Gastroesophageal sphincter (tissue), 4 donors: ENCODE data around the gene ETNPPL. TPM values are rescaled to one million over a fixed set of nuclear protein-coding genes. Genes with fewer than 3 reads are reported as not detected.

ENCODE experiments used
- ATAC-seq: fragments of 150-250 bp; one replicate; pipeline ENCODE4 v1.9.1; 2016; ENCODE audit warnings: mild to moderate bottlenecking, moderate library complexity
- H3K27ac ChIP-seq, 4 donors: fragments of 200-600 bp; sonication (generic) in 3 of 4; 1 replicate in 3 of 4; 2 replicates in 1 of 4; pipeline ENCODE4 v1.5.1; 2016 to 2019
- H3K27me3 ChIP-seq: fragments of 200-600 bp; sonication (generic); one replicate; pipeline ENCODE4 v1.5.1; 2019
- H3K36me3 ChIP-seq, 2 donors: fragments of 200-600 bp; sonication (generic); one replicate each; pipeline ENCODE4 v1.5.1; 2019; ENCODE audit warnings: control low read depth in 1 of 2
- H3K4me1 ChIP-seq, 3 donors: fragments of 200-600 bp; sonication (generic); 1 replicate in 2 of 3; 2 replicates in 1 of 3; pipeline ENCODE4 v1.5.1; 2016 to 2019; ENCODE audit warnings: control low read depth in 2 of 3
- H3K4me3 ChIP-seq, 2 donors: fragments of 200-600 bp; sonication (generic); one replicate each; pipeline ENCODE4 v1.5.1; 2019; ENCODE audit warnings: mild to moderate bottlenecking in 1 of 2, moderate library complexity in 1 of 2
- H3K9me3 ChIP-seq, 3 donors: fragments of 200-600 bp; sonication (generic); one replicate each; pipeline ENCODE4 v1.5.1; 2017 to 2019; ENCODE audit warnings: control low read depth in 2 of 3
- CTCF ChIP-seq, 4 experiments: fragments of 200-600 bp in 2 of 4; fragments of 450-650 bp in 2 of 4; sonication (generic) in 1 of 4; IDR thresholded peaks; one replicate each; pipeline ENCODE4 v1.5.1; 2017 to 2019; ENCODE audit warnings: antibody characterized with exemption in 4 of 4, mild to moderate bottlenecking in 2 of 4, moderate library complexity in 2 of 4
- EP300 ChIP-seq: sonication (generic); formaldehyde crosslinking; IDR thresholded peaks from one replicate; pipeline ENCODE4 v1.6.1; 2017; ENCODE audit warnings: antibody characterized with exemption, mild to moderate bottlenecking
- POLR2A ChIP-seq, 2 donors: fragments of 450-650 bp; IDR thresholded peaks; one replicate each; pipeline ENCODE4 v1.6.1; 2017; ENCODE audit warnings: antibody characterized with exemption in 2 of 2, mild to moderate bottlenecking in 2 of 2, moderate library complexity in 1 of 2
- POLR2AphosphoS5 ChIP-seq: sonication (generic); formaldehyde crosslinking; IDR thresholded peaks from one replicate; pipeline ENCODE4 v1.6.1; 2017; ENCODE audit warnings: antibody characterized with exemption
- WGBS, 2 donors: methylation state at CpG; one replicate each; pipeline ENCODE4 v1.1.5; 2018; ENCODE audit warnings: low coverage in 1 of 2; 5-methylcytosine and 5-hydroxymethylcytosine counted together
- total RNA-seq, 4 donors: library from RNA; depleted of rRNA; stranded (reverse); fragments of >200 nt; gene quantifications; one replicate each; pipeline ENCODE4 v1.1.0, GENCODE V29; 2016

ETNPPL gene
- total RNA-seq, 4 donors from 2014 or later = not detected

GRCh38 chr4:108777388-108777787 is 14.5 kb upstream of the ETNPPL start:
- Histone ChIP-seq H3K27me3 (no peaks in the 10 kb centered on the region), H3K4me3 (no peak overlapping the region), H3K9me3 (no peaks in the 10 kb centered on the region), H3K36me3 (no peaks in the 10 kb centered on the region), H3K27ac (no peak overlapping the region), H3K4me1 (peaks cover 0 to 4% (median 0%) of the 10 kb centered on the region in 3 donors)
- 83 to 91% methylated on average over 2 of the region's 2 CpGs for WGBS, 2 donors
- no peak for ATAC-seq
- no peak for TF ChIP-seq CTCF (IDR thresholded peaks at IDR 0.05)
- TF ChIP-seq POLR2AphosphoS5 = no peak
- no peak for TF ChIP-seq EP300
- TF ChIP-seq POLR2A (IDR thresholded peaks at IDR 0.05) = no peak

GRCh38 chr4:108775921-108776320 is 13.1 kb upstream of the ETNPPL start:
- Histone ChIP-seq H3K36me3 (no peaks in the 10 kb centered on the region), H3K27ac (no peak overlapping the region), H3K27me3 (no peaks in the 10 kb centered on the region), H3K9me3 (no peaks in the 10 kb centered on the region), H3K4me1 (peaks cover 0 to 4% (median 0%) of the 10 kb centered on the region in 3 donors), H3K4me3 (no peak overlapping the region)
- 71 to 75% methylated on average over 1 to 5 of the region's 5 CpGs for WGBS, 2 donors
- ATAC-seq = no peak
- TF ChIP-seq POLR2A (IDR thresholded peaks at IDR 0.05) (no peak), EP300 (no peak), POLR2AphosphoS5 (no peak), CTCF (IDR thresholded peaks at IDR 0.05) (no peak)

DNA sequence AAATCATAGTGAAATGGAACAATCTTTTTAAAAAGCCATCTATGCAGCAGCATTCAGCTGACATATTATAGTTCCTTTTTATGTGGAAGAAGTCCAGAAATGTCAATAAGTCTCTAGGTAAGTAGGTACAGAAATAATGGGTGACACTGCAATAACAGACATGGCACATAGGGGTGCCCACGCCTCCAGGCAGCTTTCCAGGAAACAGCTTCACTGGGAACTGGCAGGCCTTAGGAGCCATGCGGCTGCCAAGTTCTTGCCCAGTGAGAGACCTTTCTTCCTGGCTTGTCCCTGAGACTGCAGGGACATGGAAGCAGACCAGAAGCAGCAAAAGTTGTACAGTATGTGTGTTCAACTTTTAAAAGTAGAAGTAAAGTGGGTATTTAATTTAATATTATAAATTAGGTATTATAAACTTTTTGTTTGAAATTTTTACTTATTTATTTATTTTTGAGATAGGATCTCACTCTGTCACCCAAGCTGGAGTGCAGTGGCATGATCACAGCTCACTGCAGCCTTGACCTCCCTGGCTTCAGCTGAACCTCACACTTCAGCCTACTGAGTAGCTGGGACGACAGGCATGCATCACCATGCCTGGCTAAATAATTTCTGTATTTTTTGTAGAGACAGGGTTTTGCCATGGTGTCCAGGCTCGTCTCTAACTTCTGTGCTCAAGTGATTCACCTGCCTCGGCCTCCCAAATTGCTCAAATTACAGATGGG is 12.1 kb upstream of the ETNPPL start:
- peak in 1 of 4 experiments; percentile 7 for TF ChIP-seq CTCF (IDR thresholded peaks at IDR 0.05)
- TF ChIP-seq POLR2A (IDR thresholded peaks at IDR 0.05) = no peak
- TF ChIP-seq EP300 = no peak
- TF ChIP-seq POLR2AphosphoS5 = peak; percentile 8
- 31 to 62% methylated on average over 3 to 4 of the region's 5 CpGs for WGBS, 2 donors
- Histone ChIP-seq H3K4me1 (peaks cover 0 to 4% (median 0%) of the 10 kb centered on the region in 3 donors), H3K9me3 (no peaks in the 10 kb centered on the region), H3K36me3 (no peaks in the 10 kb centered on the region), H3K27ac (no peak overlapping the region), H3K27me3 (no peaks in the 10 kb centered on the region), H3K4me3 (no peak overlapping the region)
- no peak for ATAC-seq

DNA sequence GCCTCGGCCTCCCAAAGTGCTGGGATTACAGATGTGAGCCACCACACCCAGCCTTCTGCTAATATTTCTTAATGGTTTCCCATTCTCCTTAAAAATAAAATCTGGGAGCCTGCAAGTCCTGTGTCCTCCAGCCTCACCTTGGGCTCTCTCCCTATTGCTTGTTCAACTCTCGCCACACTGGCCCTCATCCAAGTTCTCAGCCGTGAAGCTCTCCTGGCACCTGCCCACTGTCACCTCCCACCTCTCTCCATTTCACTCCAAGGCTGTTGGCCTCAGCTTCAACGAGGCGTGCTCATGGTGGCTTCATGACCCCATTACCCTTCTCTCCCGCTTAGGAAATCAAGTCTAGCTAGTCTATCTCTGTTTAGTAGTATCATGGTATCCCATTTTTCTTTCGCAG is 9.5 kb upstream of the ETNPPL start:
- no peak for ATAC-seq
- WGBS, 2 donors = 88 to 94% methylated on average over 7 of the region's 7 CpGs
- Histone ChIP-seq H3K4me3 (no peak overlapping the region), H3K9me3 (no peaks in the 10 kb centered on the region), H3K36me3 (no peaks in the 10 kb centered on the region), H3K4me1 (peaks cover 0 to 4% (median 0%) of the 10 kb centered on the region in 3 donors), H3K27me3 (no peaks in the 10 kb centered on the region), H3K27ac (no peak overlapping the region)
- TF ChIP-seq POLR2AphosphoS5 = no peak
- no peak for TF ChIP-seq POLR2A (IDR thresholded peaks at IDR 0.05)
- no peak for TF ChIP-seq CTCF (IDR thresholded peaks at IDR 0.05)
- TF ChIP-seq EP300 = no peak

GRCh38 chr4:108766058-108766457 is 3.2 kb upstream of the ETNPPL start:
- peaks cover 0 to 17% (median 9%) of the 10 kb centered on the region in 3 donors for H3K4me1 ChIP-seq
- ATAC-seq = no peak
- no peak overlapping the region for H3K27ac ChIP-seq
- H3K36me3 ChIP-seq = no peaks in the 10 kb centered on the region
- TF ChIP-seq POLR2AphosphoS5 (no peak), CTCF (IDR thresholded peaks at IDR 0.05) (no peak), EP300 (no peak), POLR2A (IDR thresholded peaks at IDR 0.05) (no peak)
- WGBS, 2 donors = 77 to 100% methylated on average over 1 to 3 of the region's 3 CpGs
- no peaks in the 10 kb centered on the region for H3K9me3 ChIP-seq
- no peak overlapping the region for H3K4me3 ChIP-seq
- H3K27me3 ChIP-seq = peaks cover 14% of the 10 kb centered on the region
